Non-pigmented ciliary epithelial cell (primary cell): ENCODE measurements around the gene CTIF.

Source experiments
- DNase-seq: peaks from one replicate; pipeline ENCODE4 v3.0.0-alpha.2; 2010; ENCODE audit warnings: low read depth

Gene CTIF

DNA sequence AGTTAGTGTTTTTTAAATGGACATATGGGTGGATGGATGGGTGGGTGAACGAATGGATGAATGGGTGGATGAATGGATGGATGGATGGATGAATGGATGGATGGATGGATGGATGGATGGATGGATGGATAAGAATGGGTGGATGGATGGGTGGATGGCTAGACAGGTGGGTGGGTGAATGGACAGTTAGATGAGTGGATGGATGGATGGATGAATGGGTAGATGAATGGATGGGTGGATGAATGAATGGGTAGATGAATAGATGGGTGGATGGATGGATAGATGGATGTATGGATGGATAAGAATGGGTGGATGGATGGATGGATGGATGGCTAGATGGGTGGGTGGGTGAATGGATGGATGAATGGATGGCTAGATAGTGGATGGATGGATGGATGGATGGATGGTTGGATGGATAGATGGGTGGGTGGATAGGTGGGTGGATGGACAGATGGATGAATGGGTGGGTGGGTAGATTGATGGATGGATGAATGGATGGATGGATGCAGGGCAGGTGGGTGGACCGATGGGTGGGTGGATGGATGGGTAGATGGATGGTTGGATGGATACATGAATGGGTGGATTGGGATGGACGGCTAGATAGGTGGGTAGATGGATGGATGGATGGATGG, 64.0 kb downstream of the CTIF start:
- no peak for DNase-seq

GRCh38 chr18:48605408-48605845, 66.6 kb downstream of the CTIF start:
- DNase-seq, result no peak

DNA sequence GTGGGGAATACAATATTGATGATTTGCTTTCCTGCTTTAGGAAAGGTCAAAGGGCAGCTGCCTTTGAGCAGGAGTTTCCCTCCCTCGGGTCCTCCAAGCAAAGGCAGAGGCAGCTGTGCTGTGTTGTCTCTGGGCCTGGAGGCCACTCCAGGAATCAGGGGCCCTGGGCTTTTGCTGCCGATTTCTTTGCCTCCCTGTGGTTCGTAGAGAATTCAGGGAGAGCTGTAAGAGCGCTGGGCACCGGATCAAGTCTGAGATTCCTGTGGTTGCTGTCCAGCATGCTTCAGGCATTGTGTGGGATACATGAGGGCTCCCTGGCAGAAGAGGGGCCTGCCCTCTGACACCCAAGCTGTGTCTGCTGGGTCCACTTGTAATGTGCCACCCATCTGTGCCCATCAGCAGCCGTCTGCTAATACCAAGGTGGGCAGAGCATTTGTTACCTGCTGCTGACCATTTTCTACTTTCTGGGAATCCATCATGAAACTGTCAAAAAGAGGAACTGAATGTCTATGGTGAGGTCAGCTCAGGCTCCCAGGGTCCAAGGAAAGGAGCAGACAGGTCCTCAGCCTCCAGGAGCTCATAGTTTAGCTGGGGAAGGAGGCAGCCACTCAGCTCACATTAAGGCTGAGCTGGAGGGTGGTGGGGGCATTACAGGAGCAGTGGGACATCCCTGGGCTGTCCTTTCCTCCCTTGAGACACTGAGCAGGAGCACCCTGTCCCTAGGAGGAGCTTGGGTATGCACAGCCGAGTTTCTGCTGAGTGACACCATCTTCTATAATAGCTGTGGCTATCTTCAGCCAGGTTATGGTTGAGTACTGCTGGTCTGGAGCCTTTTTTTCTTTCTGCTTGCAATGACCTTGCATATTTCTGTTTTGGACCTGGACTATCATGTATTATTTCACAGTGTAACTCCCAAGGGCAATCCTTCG, 68.5 kb downstream of the CTIF start:
- DNase-seq, result peak; percentile 59

GRCh38 chr18:48608581-48608980, 69.8 kb downstream of the CTIF start:
- no peak for DNase-seq

- DNase-seq, result no peak
Observed at GRCh38 chr18:48609114-48609513, 70.3 kb downstream of the CTIF start.

- DNase-seq, result no peak
Observed at GRCh38 chr18:48609820-48610815, 71.3 kb downstream of the CTIF start.

GRCh38 chr18:48611203-48611602, 72.4 kb downstream of the CTIF start:
- DNase-seq, result no peak

- DNase-seq, result no peak
Observed at GRCh38 chr18:48611785-48612480, 73.1 kb downstream of the CTIF start.

DNA sequence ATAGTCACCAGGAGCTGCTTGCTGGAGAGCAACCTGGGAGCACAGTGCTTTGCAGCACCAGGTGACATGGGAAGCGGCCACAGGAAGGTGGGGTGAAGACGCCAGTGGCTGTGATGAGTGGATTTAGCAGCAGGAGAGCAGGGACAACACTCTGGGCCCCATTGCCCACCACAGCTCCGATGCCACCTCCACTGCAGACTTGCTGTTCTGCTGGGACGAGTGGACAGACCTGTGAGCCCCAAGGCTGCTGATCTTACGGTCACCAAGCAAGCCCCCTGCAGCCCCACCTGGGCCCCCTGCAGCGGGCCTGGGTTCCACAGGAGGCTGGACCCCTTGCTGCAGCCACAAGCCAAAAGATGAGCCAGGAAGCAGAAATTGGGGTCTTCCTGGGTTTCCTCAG, 73.7 kb downstream of the CTIF start:
- DNase-seq, result no peak

GRCh38 chr18:48612917-48613316, 74.1 kb downstream of the CTIF start:
- DNase-seq, result no peak

DNA sequence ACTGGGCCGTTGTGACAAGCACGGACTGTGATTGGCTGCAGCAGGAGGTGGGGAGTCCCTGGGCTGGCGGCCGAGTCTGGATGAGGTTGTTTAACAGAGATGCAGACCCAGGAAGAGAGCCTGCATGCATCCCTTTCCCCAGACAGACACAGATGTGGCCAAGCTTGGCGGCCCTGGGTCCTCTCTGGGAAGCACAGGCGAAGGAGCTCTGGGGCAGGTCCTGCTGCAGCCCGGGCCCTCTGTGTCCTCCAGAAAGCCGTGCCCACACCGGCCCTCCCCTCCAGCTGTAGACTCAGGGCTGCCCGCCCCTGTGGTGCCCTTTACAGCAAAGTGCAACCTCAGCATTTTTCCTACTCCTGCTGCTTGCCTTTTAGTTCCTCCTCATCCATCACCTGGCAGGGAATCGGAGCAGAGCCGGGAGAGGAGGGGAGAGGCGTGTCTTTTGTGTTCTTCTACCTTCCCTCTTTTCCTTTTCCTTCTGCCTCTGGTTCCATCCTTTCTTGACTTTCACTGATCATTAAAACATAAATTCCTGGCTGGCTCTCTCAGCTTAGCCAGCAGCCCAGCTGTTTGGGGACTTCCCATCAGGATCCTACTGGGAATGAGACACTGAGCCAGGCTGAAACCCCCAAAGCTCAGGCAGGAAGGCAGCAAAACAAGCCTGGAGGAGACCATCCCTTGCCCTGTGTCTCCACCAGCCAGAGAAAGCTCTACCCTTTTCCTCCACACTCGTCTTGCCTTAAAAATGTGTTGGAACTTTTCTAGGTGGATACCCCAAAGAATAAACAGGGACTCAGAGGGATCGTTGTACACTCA, 75.0 kb downstream of the CTIF start:
- no peak for DNase-seq

DNA sequence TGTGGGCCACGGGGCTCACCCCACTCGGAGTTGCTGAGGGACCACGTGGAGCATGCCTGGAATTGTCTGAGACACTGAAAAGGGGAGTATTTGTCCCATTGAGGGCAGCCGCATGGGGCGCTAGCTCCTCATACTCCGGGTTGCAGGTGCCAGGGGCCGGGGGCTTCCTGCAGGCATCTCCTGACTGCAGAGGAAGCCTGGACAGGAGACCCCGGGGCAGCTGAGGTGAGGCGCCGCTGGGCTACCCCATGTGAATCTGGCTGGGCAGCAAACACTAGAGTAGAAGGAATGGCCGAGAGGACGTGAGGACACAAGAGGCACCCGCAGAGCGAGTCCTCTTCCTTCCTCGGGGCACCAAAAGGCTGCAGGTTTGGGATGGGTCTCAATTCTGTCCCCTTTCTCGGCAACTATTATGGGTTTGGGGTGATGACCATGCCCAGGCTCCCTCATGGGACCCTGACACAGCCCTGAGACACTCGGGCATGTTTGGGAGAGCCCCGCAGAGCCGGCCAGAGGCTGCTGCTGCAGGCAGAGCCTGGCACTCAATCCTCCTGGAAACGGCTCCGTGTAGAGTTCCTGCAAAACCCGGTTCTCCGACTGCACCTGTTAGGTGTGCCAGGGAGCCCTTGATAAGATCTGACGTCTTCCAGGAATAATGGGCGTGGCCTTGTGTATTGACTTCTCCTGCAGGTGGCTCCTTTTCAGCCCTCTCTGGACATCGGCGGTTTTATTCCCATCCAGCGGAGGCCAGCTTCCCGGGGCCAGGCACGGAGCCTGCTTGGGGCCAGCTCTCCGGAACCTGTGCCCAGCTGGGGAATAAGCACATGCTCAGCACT, 77.0 kb downstream of the CTIF start:
- no peak for DNase-seq

DNA sequence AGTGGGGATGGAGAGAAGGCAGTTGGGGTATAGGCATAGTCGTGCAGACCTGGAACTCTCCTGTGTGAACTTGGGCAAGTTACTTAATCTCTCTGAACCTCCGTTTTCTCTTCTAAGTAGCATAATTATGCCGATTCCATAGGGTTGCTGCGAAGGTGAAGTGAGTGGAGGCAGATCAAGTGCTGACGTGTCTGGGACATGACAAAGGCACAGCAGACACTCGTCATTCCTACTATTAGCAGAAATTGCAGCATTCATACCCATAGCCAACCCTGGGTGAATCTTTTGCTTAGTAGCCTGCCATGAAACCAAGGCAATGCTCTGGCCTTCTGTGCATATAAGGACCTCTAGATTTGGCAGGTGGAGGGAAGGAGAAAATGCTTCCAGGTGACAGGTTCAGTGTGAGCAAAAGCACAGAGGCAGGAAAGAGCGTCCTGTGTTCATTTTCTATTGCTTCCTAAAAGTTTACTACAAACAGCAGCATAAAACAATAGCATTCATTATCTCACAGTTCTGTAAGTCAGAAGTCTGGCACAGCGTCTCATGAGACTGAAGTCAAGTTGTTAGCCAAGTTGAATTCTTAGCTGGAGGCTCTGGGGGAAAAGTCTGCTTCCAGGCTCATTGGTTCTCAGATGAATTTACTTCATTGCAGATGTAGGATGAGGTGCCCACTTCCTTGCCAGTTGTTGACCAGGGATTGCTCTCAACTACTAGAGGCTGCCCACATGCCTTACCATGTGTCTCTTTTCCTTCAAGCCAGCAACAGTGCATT, 77.8 kb downstream of the CTIF start:
- DNase-seq, result no peak

- no peak for DNase-seq
Observed at GRCh38 chr18:48617844-48618497, 79.1 kb downstream of the CTIF start.

DNA sequence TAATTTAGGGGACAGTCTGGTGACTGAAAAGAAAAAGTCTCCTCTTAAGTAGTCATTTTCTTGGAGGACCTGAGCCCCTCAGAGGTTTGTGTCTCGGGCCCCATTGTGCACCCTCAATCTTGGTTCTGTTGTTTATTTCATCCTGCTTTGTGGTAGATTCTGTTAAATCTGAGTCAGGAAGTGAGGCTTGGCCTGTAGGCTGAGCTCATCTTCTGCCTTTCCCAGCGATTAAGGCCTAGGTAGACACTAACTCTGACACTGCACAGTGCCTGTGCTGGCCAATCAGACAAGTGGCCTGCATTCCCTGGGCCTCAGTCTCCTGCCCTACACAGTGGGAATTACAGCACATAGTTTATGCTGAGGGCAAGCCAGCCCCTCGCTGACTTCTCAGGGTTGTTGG, 80.2 kb downstream of the CTIF start:
- DNase-seq, result no peak

- DNase-seq, result no peak
Observed at GRCh38 chr18:48619501-48619900, 80.7 kb downstream of the CTIF start.

GRCh38 chr18:48620071-48620470, 81.2 kb downstream of the CTIF start:
- DNase-seq, result no peak

GRCh38 chr18:48621240-48621639, 82.4 kb downstream of the CTIF start:
- peak; percentile 65 for DNase-seq
